H1 (cell line): Measurements from ENCODE around the gene TGM1. TPM values are rescaled to one million over a fixed set of nuclear protein-coding genes. Genes with fewer than 3 reads are reported as not detected.

ENCODE experiments used
- CTCF ChIA-PET: fragments of 300-600 bp; sonication (Branson Sonifier 250); formaldehyde crosslinking; loops from one replicate; lab custom pipeline; 2021; ENCODE audit not compliant: partially characterized antibody; lab: Charles Lee
- POLR2A ChIA-PET: fragments of 300-600 bp; sonication (Branson Sonifier 250); formaldehyde crosslinking; loops from one replicate; lab custom pipeline; 2021; ENCODE audit warnings: inconsistent platforms; ENCODE audit not compliant: partially characterized antibody; lab: Charles Lee
- DNase-seq, 2 experiments: peaks; one replicate each; pipeline versions ENCODE4 v3.0.0 to v3.0.0-alpha.2; 2010 to 2022; ENCODE audit warnings: low spot score in 2 of 2, low read depth in 1 of 2, mixed read lengths in 1 of 2
- FAIRE-seq: peaks from 2 replicates; lab custom pipeline; 2011; peaks lifted over from hg19 to GRCh38; lab: Jason Lieb, UNC
- H2AFZ ChIP-seq: 2 replicates; pipeline ENCODE4 v1.8.1; 2012; ENCODE audit warnings: low read length, inconsistent platforms
- H2AK5ac ChIP-seq: 2 replicates; pipeline ENCODE4 v1.6.1; 2013; ENCODE audit warnings: low read depth, low read length
- H2BK120ac ChIP-seq: replicated peaks from 2 replicates; pipeline ENCODE3; 2013; ENCODE audit warnings: low read depth, low read length, inconsistent platforms
- H2BK12ac ChIP-seq: 2 replicates; pipeline ENCODE4 v1.6.1; 2013; ENCODE audit warnings: low read depth, low read length
- H2BK15ac ChIP-seq: 2 replicates; pipeline ENCODE4 v1.6.1; 2013; ENCODE audit warnings: low read length
- H2BK20ac ChIP-seq: 2 replicates; pipeline ENCODE4 v1.6.1; 2013; ENCODE audit warnings: low read length
- H2BK5ac ChIP-seq: 2 replicates; pipeline ENCODE4 v1.6.1; 2013; ENCODE audit warnings: low read depth, low read length
- H3K14ac ChIP-seq: 2 replicates; pipeline ENCODE4 v1.6.1; 2013; ENCODE audit warnings: inconsistent platforms; ENCODE audit not compliant: insufficient read length
- H3K18ac ChIP-seq: 2 replicates; pipeline ENCODE4 v1.6.1; 2013; ENCODE audit warnings: low read length; ENCODE audit errors: extremely low read depth
- H3K23ac ChIP-seq: 2 replicates; pipeline ENCODE4 v1.6.1; 2013; ENCODE audit warnings: inconsistent platforms; ENCODE audit not compliant: insufficient read length
- H3K23me2 ChIP-seq: 2 replicates; pipeline ENCODE4 v1.6.1; 2013; ENCODE audit warnings: low read depth, low read length
- H3K27ac ChIP-seq: 2 replicates; pipeline ENCODE4 v1.6.1; 2011; ENCODE audit warnings: low read depth, low read length, inconsistent platforms
- H3K27me3 ChIP-seq, 4 experiments: replicated peaks in 1 of 4; 1 replicate in 1 of 4; 2 replicates in 3 of 4; pipeline versions ENCODE4 v1.6.1 to v1.8.1; 2011 to 2013; ENCODE audit warnings: low read length in 3 of 4, mild to moderate bottlenecking in 3 of 4, inconsistent platforms in 2 of 4, mixed read lengths in 2 of 4, moderate library complexity in 1 of 4; ENCODE audit not compliant: control insufficient read depth in 3 of 4, insufficient read depth in 3 of 4; ENCODE audit errors: extremely low read depth in 1 of 4
- H3K36me3 ChIP-seq, 4 experiments: 2 replicates each; pipeline versions ENCODE4 v1.6.1 to v1.8.1; 2011 to 2013; ENCODE audit warnings: mild to moderate bottlenecking in 4 of 4, low read length in 3 of 4, moderate library complexity in 2 of 4, control low read depth in 1 of 4, inconsistent platforms in 1 of 4; ENCODE audit not compliant: insufficient read depth in 4 of 4, control insufficient read depth in 2 of 4
- H3K4ac ChIP-seq: replicated peaks from 2 replicates; pipeline ENCODE3; 2013; ENCODE audit warnings: low read length, low read depth, mixed read lengths, inconsistent platforms; ENCODE audit not compliant: insufficient read length
- H3K4me1 ChIP-seq, 4 experiments: replicated peaks in 1 of 4; 1 replicate in 1 of 4; 2 replicates in 3 of 4; pipeline versions ENCODE4 v1.6.1 to v1.8.1; 2011 to 2013; ENCODE audit warnings: low read length in 3 of 4, inconsistent platforms in 2 of 4, mixed read lengths in 1 of 4; ENCODE audit not compliant: insufficient read depth in 4 of 4, control insufficient read depth in 3 of 4
- H3K4me2 ChIP-seq, 2 experiments: 2 replicates each; pipeline versions ENCODE4 v1.6.1 to v1.8.1; 2011 to 2013; ENCODE audit warnings: low read depth in 2 of 2, low read length in 2 of 2, control low read depth in 1 of 2, inconsistent platforms in 1 of 2, mild to moderate bottlenecking in 1 of 2; ENCODE audit not compliant: insufficient read depth in 1 of 2
- H3K4me3 ChIP-seq, 4 experiments: fragments of 200-600, 300-600 bp in 1 of 4; sonication (generic), shearing (Covaris generic), sonication (Bioruptor Twin) in 1 of 4; 2 replicates each; pipeline versions ENCODE4 v1.5.1 to v1.8.1; 2011 to 2016; ENCODE audit warnings: low read length in 4 of 4, low read depth in 3 of 4, control low read depth in 2 of 4, inconsistent platforms in 2 of 4, mild to moderate bottlenecking in 2 of 4, mixed read lengths in 1 of 4, moderate library complexity in 1 of 4; ENCODE audit not compliant: insufficient read depth in 2 of 4; ENCODE audit errors: extremely low read depth in 1 of 4
- H3K56ac ChIP-seq: replicated peaks from 2 replicates; pipeline ENCODE3; 2013; ENCODE audit warnings: low read depth, mild to moderate bottlenecking, mixed read lengths, low read length, inconsistent platforms; ENCODE audit not compliant: insufficient read length
- H3K79me1 ChIP-seq: 2 replicates; pipeline ENCODE4 v1.6.1; 2013; ENCODE audit warnings: low read depth, low read length, control low read depth
- H3K79me2 ChIP-seq, 2 experiments: 2 replicates each; pipeline versions ENCODE4 v1.6.1 to v1.8.1; 2012 to 2013; ENCODE audit warnings: low read length in 2 of 2, mild to moderate bottlenecking in 2 of 2, inconsistent platforms in 1 of 2; ENCODE audit not compliant: insufficient read depth in 2 of 2, control insufficient read depth in 1 of 2
- H3K9ac ChIP-seq, 4 experiments: replicated peaks in 1 of 4; 1 replicate in 1 of 4; 2 replicates in 3 of 4; pipeline versions ENCODE4 v1.6.1 to v1.8.1; 2011 to 2013; ENCODE audit warnings: low read depth in 3 of 4, low read length in 3 of 4, control low read depth in 2 of 4, mild to moderate bottlenecking in 2 of 4, moderate library complexity in 2 of 4, inconsistent platforms in 1 of 4; ENCODE audit errors: extremely low read depth in 1 of 4
- H3K9me3 ChIP-seq, 2 experiments: 2 replicates each; pipeline versions ENCODE4 v1.6.1 to v1.8.1; 2012 to 2013; ENCODE audit warnings: mild to moderate bottlenecking in 2 of 2, moderate library complexity in 2 of 2, control low read depth in 1 of 2, inconsistent platforms in 1 of 2, low read depth in 1 of 2, low read length in 1 of 2, mixed read lengths in 1 of 2; ENCODE audit not compliant: insufficient read depth in 2 of 2
- H4K20me1 ChIP-seq, 2 experiments: replicated peaks in 1 of 2; 2 replicates each; pipeline versions ENCODE3 to v1.8.1; 2011 to 2013; ENCODE audit warnings: inconsistent platforms in 2 of 2, low read length in 2 of 2, mild to moderate bottlenecking in 1 of 2; ENCODE audit not compliant: insufficient read depth in 2 of 2, control insufficient read depth in 1 of 2
- H4K5ac ChIP-seq: 2 replicates; pipeline ENCODE4 v1.6.1; 2013; ENCODE audit warnings: low read length, low read depth, mixed read lengths, inconsistent platforms; ENCODE audit not compliant: insufficient read length
- H4K8ac ChIP-seq: 2 replicates; pipeline ENCODE4 v1.8.0; 2013; ENCODE audit warnings: mild to moderate bottlenecking, moderate library complexity, low read length, inconsistent platforms; ENCODE audit not compliant: insufficient read depth; ENCODE audit errors: extremely low read depth
- H4K91ac ChIP-seq: replicated peaks from 2 replicates; pipeline ENCODE3; 2013; ENCODE audit warnings: low read length, mixed read lengths, inconsistent platforms; ENCODE audit not compliant: insufficient read length
- ATF2 ChIP-seq: IDR thresholded peaks from 2 replicates; pipeline ENCODE4 v1.6.1; 2012; ENCODE audit warnings: low read length, inconsistent platforms
- CBX8 ChIP-seq: fragments of 300-800, 300-1000 bp; sonication (generic); IDR thresholded peaks from 2 replicates; pipeline ENCODE4 v1.7.1; 2016; ENCODE audit warnings: low read depth, low read length, borderline replicate concordance
- GTF2F1 ChIP-seq: IDR thresholded peaks from 2 replicates; pipeline ENCODE4 v1.6.1; 2012; ENCODE audit warnings: low read depth, low read length, improper control_type of control experiment, borderline replicate concordance
- HDAC2 ChIP-seq, 2 experiments: fragments of 300-600 bp in 1 of 2; sonication (generic) in 1 of 2; IDR thresholded peaks; 2 replicates each; pipeline ENCODE4 v1.6.1; 2011 to 2012; ENCODE audit warnings: low read depth in 2 of 2, low read length in 2 of 2, mild to moderate bottlenecking in 2 of 2, moderate library complexity in 2 of 2, borderline replicate concordance in 1 of 2, inconsistent platforms in 1 of 2
- PHF8 ChIP-seq: fragments of 200-600 bp; sonication (generic); conservative IDR thresholded peaks from 2 replicates; pipeline ENCODE4 v1.7.1; 2012; ENCODE audit warnings: low read depth, mild to moderate bottlenecking, inconsistent platforms, low read length, moderate library complexity
- WGBS, 2 experiments: shearing (Covaris generic) in 1 of 2; methylation state at CpG; one replicate each; pipeline versions ENCODE4 v1.1.6 to v1.1.7; 2013 to 2015; ENCODE audit warnings: low lambda C conversion rate in 2 of 2, mixed read lengths in 2 of 2, inconsistent platforms in 1 of 2, low coverage in 1 of 2, missing lambda C conversion rate in 1 of 2; ENCODE audit not compliant: insufficient replicate concordance in 2 of 2, insufficient coverage in 1 of 2, insufficient read length in 1 of 2; ENCODE audit errors: extremely low coverage in 1 of 2, missing lambda C conversion rate in 1 of 2; 5-methylcytosine and 5-hydroxymethylcytosine counted together
- polyA plus RNA-seq, 7 experiments: library from polyadenylated mRNA; depleted of rRNA in 3 of 7; stranded (reverse) in 5 of 7; unstranded in 2 of 7; fragments of >200 nt in 5 of 7; fragments of 200-250 nt in 2 of 7; gene quantifications; 1 replicate in 5 of 7; 2 replicates in 1 of 7; 4 replicates in 1 of 7; pipeline versions ENCODE4 v1.2.1 to v1.2.3, GENCODE V29; 2011 to 2013; ENCODE audit warnings: missing spikeins in 2 of 7, mixed read lengths in 2 of 7
- total RNA-seq: library from RNA; stranded (reverse); fragmentation: NEBNext Ultra II Directional; extraction: Animal tissue kit (Norgen Biotek cat#: 25700); gene quantifications from 2 replicates; pipeline ENCODE4 v1.2.1, GENCODE V29; 2021

TGM1 gene
- total and polyA plus RNA-seq, 2 of the 8 experiments (the other 6 are each of a cell fraction or from before 2014, with no cell fraction given): 1.8 to 2.2 TPM

GRCh38 chr14:24282736-24283135, 19.8 kb upstream of the TGM1 start:
- ChIA-PET CTCF (interaction anchor here (0.5 to 11.5 kb wide), 10 partner anchors 9 to 137 kb away, joined by 3 to 137 read pairs (median 18); partner anchors contain the start of genes CIDEB, DHRS1, LTB4R2 and NOP9), POLR2A (interaction anchor here (0.6 to 3.8 kb wide), 8 partner anchors 10 to 188 kb away, joined by 3 to 25 read pairs (median 4); partner anchors contain the start of genes DHRS1, NOP9, PCK2 and RABGGTA)
- Histone ChIP-seq H3K4me3 (no peak overlapping the region), H4K5ac (no peak overlapping the region), H3K14ac (no peak overlapping the region), H3K18ac (no peak overlapping the region), H3K23ac (no peak overlapping the region), H3K27ac (no peak overlapping the region), H3K23me2 (no peaks in the 10 kb centered on the region), H3K79me2 (no peaks in the 10 kb centered on the region), H2BK20ac (no peak overlapping the region), H3K4me2 (no peak overlapping the region), H3K27me3 (no peaks in the 10 kb centered on the region), H3K9ac (no peak overlapping the region), H3K36me3 (no peaks in the 10 kb centered on the region), H2BK12ac (no peak overlapping the region), H2AK5ac (no peak overlapping the region), H3K56ac (no peak overlapping the region), H2BK120ac (no peak overlapping the region), H3K4ac (no peak overlapping the region), H3K79me1 (no peaks in the 10 kb centered on the region; the same call in 1 of the 2 replicates), H3K4me1 (no peaks in the 10 kb centered on the region), H2BK5ac (no peak overlapping the region), H4K8ac (no peak overlapping the region), H2AFZ (no peak overlapping the region), H3K9me3 (no peaks in the 10 kb centered on the region), H4K91ac (no peak overlapping the region), H2BK15ac (no peak overlapping the region), H4K20me1 (peaks cover 0 to 3% of the 10 kb centered on the region in 2 experiments)
- no peak for DNase-seq
- 79% methylated on average over 3 of the region's 3 CpGs; no CpG with 5 or more reads in 1 of the 2 experiments for WGBS, 2 experiments
- no peak for FAIRE-seq
- no peak for TF ChIP-seq CBX8
- TF ChIP-seq GTF2F1: no peak
- no peak for TF ChIP-seq HDAC2 (IDR thresholded peaks at IDR 0.05; ENCODE audit: borderline replicate concordance in 1 of 2, low read depth in 2 of 2, low read length in 2 of 2)
- TF ChIP-seq ATF2: no peak
- no peak for TF ChIP-seq PHF8
